SHP77 (cell line): Measurements from ENCODE around the gene STX10.
A peak's percentile ranks its signal among the peaks of the same experiment; 100 is the strongest.

Source experiments
- DNase-seq, 2 experiments: peaks; one replicate each; lab custom pipeline; 2025; lab: John Stamatoyannopoulos, UW

STX10 gene

DNA sequence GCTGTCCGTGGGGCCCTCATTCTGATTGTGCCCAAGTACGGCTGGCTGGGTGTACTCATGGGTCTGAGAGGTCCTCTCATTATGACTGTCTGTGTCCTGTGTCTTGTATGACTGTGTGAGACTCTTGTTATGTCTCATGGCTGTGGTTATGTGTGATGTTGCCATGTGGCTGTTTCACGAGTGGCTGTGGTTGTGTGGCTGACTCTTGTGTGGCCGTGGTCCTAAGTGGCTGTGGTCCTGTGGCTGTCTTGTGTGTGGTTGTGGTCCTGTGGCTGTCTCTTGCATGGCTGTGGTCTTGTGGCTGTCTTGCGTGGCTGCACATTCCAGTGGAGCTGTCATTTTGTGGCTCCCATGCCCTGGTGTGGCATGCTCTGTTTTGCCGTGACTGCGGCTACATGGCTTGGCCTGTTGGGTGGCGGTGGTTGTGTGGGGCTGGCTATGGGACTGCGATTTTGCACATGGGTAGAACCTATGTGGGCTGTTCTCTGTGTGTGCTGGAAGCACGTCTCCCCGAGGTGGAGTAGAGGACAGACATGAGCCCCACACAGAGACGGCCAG, 50.1 kb downstream of the STX10 start:
- no peak for DNase-seq

- DNase-seq = no peak
Measured at GRCh38 chr19:13099073-13099999, 50.8 kb downstream of the STX10 start.

GRCh38 chr19:13098277-13099072, 51.7 kb downstream of the STX10 start:
- no peak for DNase-seq

DNA sequence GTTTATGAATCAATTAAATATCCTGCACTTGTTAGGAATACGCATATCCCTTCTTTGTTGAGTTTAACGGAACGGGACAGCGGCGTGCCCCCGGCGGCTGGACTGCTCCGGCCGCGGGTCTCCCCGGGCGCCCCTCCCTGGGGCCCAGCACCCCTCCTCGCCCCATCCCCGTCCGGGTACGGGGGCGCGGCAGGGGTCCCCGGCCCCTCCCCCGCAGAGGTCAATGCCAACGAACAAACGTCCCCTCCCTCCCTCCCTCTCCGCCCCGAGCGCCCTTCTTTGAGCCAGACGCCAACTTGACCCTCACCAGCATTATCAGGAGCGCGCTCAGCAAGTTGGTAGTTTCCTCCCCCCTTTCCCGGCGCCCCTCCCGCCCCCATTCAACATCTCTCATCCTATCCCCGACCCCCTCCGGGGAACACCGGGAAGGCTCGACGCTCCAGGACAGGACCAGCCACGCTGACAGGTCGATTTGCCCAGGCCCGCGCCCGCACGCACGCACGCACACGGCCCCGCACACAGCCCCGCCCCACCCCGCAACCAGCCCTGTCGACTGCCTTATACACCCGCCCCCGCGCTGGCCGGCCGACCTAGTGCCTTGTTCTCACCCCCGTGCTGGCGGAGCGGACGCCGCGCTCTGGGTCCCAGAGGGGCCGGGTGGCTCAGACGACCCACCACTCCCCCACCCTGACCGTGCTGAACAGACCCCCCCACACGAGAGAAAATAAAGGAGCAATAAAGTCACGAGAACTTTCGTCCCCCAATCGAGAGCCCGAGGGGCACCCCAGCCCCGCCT, 52.5 kb downstream of the STX10 start:
- no peak for DNase-seq

DNA sequence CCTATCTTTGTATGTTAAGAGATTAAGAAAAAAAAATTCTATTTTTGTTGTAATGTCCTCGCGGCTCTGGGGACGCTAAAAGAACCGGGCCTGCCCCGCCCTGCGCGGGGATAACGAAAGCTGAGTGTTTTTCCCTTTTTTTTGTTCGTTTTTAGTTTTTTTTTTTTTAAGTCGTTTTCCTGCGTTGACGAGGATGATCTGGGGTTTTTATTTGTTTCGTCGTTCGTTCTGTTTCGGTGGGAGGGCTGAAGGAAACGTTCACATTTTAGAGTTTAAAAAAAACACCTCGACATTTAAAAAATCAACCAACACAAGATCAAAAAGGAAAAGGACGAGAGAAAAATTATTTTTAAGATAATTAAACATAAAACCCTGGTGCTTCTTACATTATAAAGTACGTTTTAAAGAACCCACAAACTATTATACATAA, 53.1 kb downstream of the STX10 start:
- no peak for DNase-seq

DNA sequence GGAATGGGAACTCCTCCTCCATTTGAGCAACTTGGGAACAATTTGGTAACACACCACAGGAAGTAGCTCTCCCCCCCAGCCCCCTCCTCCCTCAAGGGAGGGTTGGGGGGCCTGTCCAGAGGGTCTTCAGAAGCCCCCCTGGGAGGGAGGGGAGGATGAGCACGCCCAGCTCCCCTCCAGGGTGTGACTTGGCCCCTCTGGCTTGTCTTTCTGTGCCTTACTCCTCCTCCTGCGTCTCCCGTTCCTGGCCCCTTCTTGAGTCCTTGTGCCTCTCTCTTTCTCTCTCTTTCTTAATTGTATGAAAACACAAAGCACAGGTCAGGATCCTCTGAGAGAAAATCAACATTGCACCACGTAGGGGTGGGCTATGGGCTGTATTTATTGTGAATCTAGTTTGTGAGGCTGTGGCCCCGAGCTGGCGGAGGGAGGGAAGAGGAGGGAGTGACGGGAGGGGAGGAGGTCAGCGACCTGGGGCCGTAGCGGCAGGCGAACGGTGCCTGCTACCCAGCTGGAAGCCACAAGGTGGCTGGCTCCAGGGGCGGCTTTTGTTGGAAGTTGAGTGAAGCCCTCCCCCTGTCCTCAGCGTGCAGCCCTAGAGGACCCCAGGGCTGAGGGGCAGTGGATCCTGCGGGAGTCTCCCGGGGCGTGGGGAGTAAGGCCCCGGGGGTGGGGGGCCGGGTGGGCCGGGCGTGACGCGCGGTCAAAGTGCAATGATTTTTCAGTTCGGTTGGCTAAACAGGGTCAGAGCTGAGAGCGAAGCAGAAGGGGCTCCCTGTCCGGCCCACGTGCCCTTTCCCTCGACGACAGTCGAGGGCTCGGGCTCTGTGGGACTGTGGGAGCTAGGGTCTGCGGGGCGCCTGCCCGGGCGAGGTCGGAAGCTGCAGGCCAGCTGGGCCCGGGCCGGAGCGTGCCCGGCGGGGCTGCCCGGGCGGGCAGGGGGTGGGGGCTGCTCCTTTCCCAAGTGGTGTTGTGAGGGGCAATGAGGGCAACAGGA, 53.9 kb downstream of the STX10 start:
- peak in 1 of 2 experiments; percentile 11 for DNase-seq

- no peak for DNase-seq
Measured at GRCh38 chr19:13095393-13095784, 54.8 kb downstream of the STX10 start.

DNA sequence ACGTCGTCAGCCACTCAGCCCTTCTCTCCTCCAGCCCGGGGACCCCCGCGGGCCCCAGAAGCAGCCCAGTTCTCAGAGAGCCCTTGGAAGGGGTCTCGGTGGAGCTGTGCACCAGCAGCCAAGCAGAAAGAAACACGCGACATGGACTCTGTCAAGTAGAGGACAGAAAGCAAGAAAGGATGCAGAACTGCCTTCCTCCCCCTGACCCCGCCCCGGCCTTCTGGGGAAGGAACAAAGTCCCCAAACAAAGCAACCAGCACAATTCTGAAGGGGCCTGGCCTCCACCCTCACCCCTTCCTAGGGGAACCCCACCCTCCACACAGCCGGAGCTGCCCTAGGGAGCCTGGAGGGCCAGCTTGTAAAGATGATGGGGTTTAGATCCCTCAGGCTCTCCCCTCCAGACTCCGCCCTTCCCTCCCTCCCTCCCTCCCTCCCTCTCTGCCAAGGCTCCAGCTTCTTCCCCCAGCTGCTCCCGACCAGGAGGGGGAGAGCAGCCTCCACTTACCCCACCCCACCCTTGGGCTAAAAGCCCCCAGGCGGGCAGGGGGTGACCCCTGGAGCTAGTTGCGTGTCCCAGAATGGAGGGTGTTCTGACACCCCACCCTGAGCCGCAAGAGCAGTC, 55.3 kb downstream of the STX10 start:
- peak in 1 of 2 experiments; percentile 22 for DNase-seq

GRCh38 chr19:13094106-13094504, 56.1 kb downstream of the STX10 start:
- DNase-seq = no peak
